Subcutaneous adipose tissue (tissue), 4 donors: ENCODE results near the gene OR6C74. TPM values are rescaled to one million over a fixed set of nuclear protein-coding genes. Genes with fewer than 3 reads are reported as not detected.

Source experiments
- CTCF ChIP-seq: fragments of 450-650 bp; IDR thresholded peaks from one replicate; pipeline ENCODE4 v1.5.1; 2016; ENCODE audit warnings: low read depth, mild to moderate bottlenecking, control low read depth, antibody characterized with exemption, moderate library complexity
- total RNA-seq, 4 donors: library from RNA; depleted of rRNA; stranded (reverse); fragments of >200 nt; gene quantifications; one replicate each; pipeline ENCODE4 v1.1.0, GENCODE V29; 2016

Gene OR6C74
- not detected for total RNA-seq

GRCh38 chr12:55244309-55244708 lies at the start of gene OR6C74:
Gene OR6C74 (plus strand): TSS chr12:55244609. CDS start chr12:55247288, 2,679 bp downstream.
- TF ChIP-seq CTCF, result no peak

- no peak for TF ChIP-seq CTCF
Measured at GRCh38 chr12:55220725-55221124, 23.7 kb upstream of the OR6C74 start, which contains the start of gene OR10A7. Gene OR10A7 (plus strand): TSS chr12:55221025. CDS start chr12:55221025, 0 bp downstream.

GRCh38 chr12:55226523-55226922 lies 17.9 kb upstream of the OR6C74 start:
- TF ChIP-seq CTCF, result no peak

GRCh38 chr12:55227643-55228042 lies 16.8 kb upstream of the OR6C74 start:
- no peak for TF ChIP-seq CTCF

GRCh38 chr12:55246159-55246558 lies 1.8 kb downstream of the OR6C74 start:
- TF ChIP-seq CTCF, result no peak

- TF ChIP-seq CTCF, result no peak
Measured at GRCh38 chr12:55250944-55251343, 6.5 kb downstream of the OR6C74 start.

GRCh38 chr12:55253281-55253680 lies 8.9 kb downstream of the OR6C74 start:
- TF ChIP-seq CTCF, result no peak
